Hepatocyte (in vitro differentiated cells): ENCODE results near the gene PRR29. TPM values are rescaled to one million over a fixed set of nuclear protein-coding genes. Genes with fewer than 3 reads are reported as not detected.
A peak's percentile ranks its signal among the peaks of the same experiment; 100 is the strongest.

Source experiments
- DNase-seq: peaks from one replicate; pipeline ENCODE4 v3.0.0-alpha.2; 2016; ENCODE audit warnings: low spot score
- H2AFZ ChIP-seq: fragments of 200-600 bp; sonication (generic); 2 replicates; pipeline ENCODE4 v1.6.0; 2016; ENCODE audit warnings: antibody characterized with exemption, mild to moderate bottlenecking
- H3K27ac ChIP-seq: fragments of 200-600 bp; sonication (generic); 2 replicates; pipeline ENCODE4 v1.5.1; 2016; ENCODE audit warnings: mild to moderate bottlenecking
- H3K27me3 ChIP-seq: fragments of 200-600 bp; sonication (generic); 2 replicates; pipeline ENCODE4 v1.6.1; 2016
- H3K36me3 ChIP-seq: fragments of 200-600 bp; sonication (generic); replicated peaks from 2 replicates; pipeline ENCODE4 v1.5.1; 2016; ENCODE audit warnings: low read depth; ENCODE audit not compliant: insufficient read depth
- H3K4me1 ChIP-seq: fragments of 200-600 bp; sonication (generic); 2 replicates; pipeline ENCODE4 v1.5.1; 2016; ENCODE audit warnings: mild to moderate bottlenecking, moderate library complexity; ENCODE audit not compliant: insufficient read depth
- H3K4me2 ChIP-seq: fragments of 200-600 bp; sonication (generic); 2 replicates; pipeline ENCODE4 v1.6.0; 2016
- H3K4me3 ChIP-seq: fragments of 200-600 bp; sonication (generic); 2 replicates; pipeline ENCODE4 v1.5.1; 2016; ENCODE audit warnings: mild to moderate bottlenecking
- H3K79me2 ChIP-seq: fragments of 200-600 bp; sonication (generic); 2 replicates; pipeline ENCODE4 v1.6.0; 2017; ENCODE audit warnings: mild to moderate bottlenecking
- H3K9me2 ChIP-seq: fragments of 200-600 bp; sonication (generic); replicated peaks from 2 replicates; pipeline ENCODE4 v1.6.0; 2017; ENCODE audit warnings: mild to moderate bottlenecking; ENCODE audit not compliant: insufficient read depth
- H3K9me3 ChIP-seq: fragments of 200-600 bp; sonication (generic); 2 replicates; pipeline ENCODE4 v1.5.1; 2016; ENCODE audit warnings: low read depth, mild to moderate bottlenecking
- H4K20me1 ChIP-seq: fragments of 200-600 bp; sonication (generic); 2 replicates; pipeline ENCODE4 v1.6.0; 2016; ENCODE audit warnings: mild to moderate bottlenecking; ENCODE audit not compliant: insufficient read depth, poor library complexity, severe bottlenecking
- EZH2 ChIP-seq: fragments of 200-600 bp; sonication (generic); IDR thresholded peaks from 2 replicates; pipeline ENCODE4 v1.6.1; 2016; ENCODE audit warnings: antibody characterized with exemption, mild to moderate bottlenecking, borderline replicate concordance
- EZH2phosphoT487 ChIP-seq: fragments of 200-600 bp; sonication (generic); IDR thresholded peaks from one replicate; pipeline ENCODE4 v1.6.1; 2018; ENCODE audit warnings: antibody characterized with exemption, mild to moderate bottlenecking, low read depth, moderate library complexity; ENCODE audit not compliant: unreplicated experiment, severe bottlenecking
- WGBS: methylation state at CpG from one replicate; pipeline ENCODE4 v1.1.6; 2016; ENCODE audit warnings: low lambda C conversion rate; ENCODE audit errors: missing lambda C conversion rate; 5-methylcytosine and 5-hydroxymethylcytosine counted together
- polyA plus RNA-seq: library from polyadenylated mRNA; unstranded; fragments of >200 nt; fragmentation: Nextera tagmentation; extraction: Ambion mirVana; gene quantifications from 2 replicates; pipeline ENCODE4 v1.2.1, GENCODE V29; 2016
- total RNA-seq: library from RNA; depleted of rRNA; stranded (reverse); fragments of >200 nt; gene quantifications from 2 replicates; pipeline ENCODE4 v1.2.3, GENCODE V29; 2014
- TF ChIP-seq, protein P1 (sequence below): fragments of 200-600 bp; sonication (generic); IDR thresholded peaks from 2 replicates; pipeline ENCODE4 v1.5.1; 2016; ENCODE audit warnings: antibody characterized with exemption, mild to moderate bottlenecking; ENCODE audit not compliant: poor library complexity

The PRR29 gene
- total and polyA plus RNA-seq, 2 experiments from 2014 or later, result 0.13 to 1.4 TPM

DNA sequence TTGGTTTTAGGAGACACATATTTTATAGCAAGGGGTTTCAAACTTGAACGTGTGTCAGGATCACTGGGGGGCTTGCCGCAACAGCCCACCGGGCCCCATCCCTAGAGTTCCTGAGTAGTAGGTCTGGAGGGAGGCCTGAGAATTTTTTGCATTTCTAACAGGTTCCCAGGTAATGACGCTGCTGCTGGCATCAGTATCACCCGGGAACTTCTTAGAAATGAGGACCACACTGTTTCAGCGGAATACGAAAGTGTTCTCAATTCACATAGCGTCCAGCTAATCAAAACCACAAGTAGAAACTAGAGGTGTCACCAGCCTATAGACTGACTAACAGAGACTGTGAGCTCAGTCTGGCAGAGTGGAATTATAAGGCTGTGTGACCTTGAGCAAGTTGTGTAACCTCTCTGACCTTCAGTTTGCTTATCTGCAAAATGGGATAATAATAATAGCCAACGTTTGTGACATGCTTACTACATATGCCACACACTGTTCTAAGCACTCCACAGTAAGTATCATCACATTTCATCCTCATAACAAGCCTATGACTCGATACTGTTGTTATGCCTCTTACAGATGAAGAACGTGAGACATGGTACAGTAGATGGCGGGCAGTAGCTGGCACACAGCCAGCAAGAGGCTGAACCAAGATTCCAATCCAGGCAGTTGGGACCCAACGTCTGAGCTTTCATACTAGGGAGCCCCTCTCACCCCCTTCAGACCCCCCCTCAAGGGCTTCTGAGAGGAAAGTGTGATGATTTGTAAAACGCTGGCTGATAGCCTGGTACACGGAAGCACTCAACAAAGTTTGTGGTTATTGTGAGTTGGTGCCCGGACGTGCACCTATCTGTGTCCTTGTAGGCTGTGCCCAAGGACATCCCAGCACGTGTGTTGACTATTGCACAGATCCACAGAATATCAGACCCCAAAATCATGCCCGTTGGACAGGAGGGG lies 26.9 kb downstream of the PRR29 start:
- no peaks in the 10 kb centered on the region for H3K9me3 ChIP-seq
- no peak for DNase-seq
- TF ChIP-seq, protein P1, sequence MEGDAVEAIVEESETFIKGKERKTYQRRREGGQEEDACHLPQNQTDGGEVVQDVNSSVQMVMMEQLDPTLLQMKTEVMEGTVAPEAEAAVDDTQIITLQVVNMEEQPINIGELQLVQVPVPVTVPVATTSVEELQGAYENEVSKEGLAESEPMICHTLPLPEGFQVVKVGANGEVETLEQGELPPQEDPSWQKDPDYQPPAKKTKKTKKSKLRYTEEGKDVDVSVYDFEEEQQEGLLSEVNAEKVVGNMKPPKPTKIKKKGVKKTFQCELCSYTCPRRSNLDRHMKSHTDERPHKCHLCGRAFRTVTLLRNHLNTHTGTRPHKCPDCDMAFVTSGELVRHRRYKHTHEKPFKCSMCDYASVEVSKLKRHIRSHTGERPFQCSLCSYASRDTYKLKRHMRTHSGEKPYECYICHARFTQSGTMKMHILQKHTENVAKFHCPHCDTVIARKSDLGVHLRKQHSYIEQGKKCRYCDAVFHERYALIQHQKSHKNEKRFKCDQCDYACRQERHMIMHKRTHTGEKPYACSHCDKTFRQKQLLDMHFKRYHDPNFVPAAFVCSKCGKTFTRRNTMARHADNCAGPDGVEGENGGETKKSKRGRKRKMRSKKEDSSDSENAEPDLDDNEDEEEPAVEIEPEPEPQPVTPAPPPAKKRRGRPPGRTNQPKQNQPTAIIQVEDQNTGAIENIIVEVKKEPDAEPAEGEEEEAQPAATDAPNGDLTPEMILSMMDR, result no peak
- TF ChIP-seq EZH2 (no peak), EZH2phosphoT487 (no peak)
- H3K36me3 ChIP-seq, result no peaks in the 10 kb centered on the region
- H2AFZ ChIP-seq, result no peak overlapping the region
- peak overlapping the region; percentile 68 for H3K4me2 ChIP-seq
- H4K20me1 ChIP-seq, result no peaks in the 10 kb centered on the region
- no peaks in the 10 kb centered on the region for H3K79me2 ChIP-seq
- H3K27ac ChIP-seq, result peak overlapping the region; percentile 66
- H3K4me3 ChIP-seq, result no peak overlapping the region
- WGBS, result 73% methylated on average over 19 of the region's 19 CpGs
- H3K9me2 ChIP-seq, result no peaks in the 10 kb centered on the region
- no peaks in the 10 kb centered on the region for H3K27me3 ChIP-seq
- no peaks in the 10 kb centered on the region for H3K4me1 ChIP-seq

DNA sequence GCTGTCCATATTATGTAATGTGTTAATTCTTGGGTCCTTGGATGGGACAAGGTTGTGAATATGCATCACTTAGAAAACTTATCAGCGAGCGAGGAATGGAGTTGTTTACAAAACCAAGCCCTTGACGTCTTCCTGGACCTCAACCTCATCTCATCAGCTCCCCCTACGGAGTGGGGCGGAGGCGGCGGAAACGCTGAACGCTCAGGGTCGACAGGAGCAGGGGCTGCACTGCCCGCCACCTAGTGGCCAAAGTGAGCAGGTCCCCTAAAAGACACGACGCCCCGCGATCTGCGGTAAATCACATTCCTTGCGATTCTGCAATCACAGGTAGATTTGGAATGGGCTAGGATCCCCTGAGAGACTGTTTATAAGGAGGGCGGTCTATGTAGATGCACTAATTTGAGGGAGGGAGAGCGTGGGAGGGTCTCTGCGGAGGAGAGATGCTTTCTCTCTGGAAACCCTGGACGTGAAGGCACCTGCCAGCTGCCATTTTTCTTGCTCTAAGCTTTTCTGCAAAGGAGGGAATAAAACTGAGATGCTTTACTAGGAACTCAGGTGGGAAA lies 27.7 kb downstream of the PRR29 start:
- Histone ChIP-seq H3K4me2 (peak overlapping the region; percentile 68), H3K4me1 (no peaks in the 10 kb centered on the region), H3K79me2 (no peaks in the 10 kb centered on the region), H3K9me3 (no peaks in the 10 kb centered on the region), H4K20me1 (no peaks in the 10 kb centered on the region), H3K9me2 (no peaks in the 10 kb centered on the region), H2AFZ (no peak overlapping the region), H3K36me3 (no peaks in the 10 kb centered on the region), H3K4me3 (no peak overlapping the region), H3K27ac (no peak overlapping the region), H3K27me3 (no peaks in the 10 kb centered on the region)
- WGBS, result 9% methylated on average over 21 of the region's 21 CpGs
- DNase-seq, result peak; percentile 88
- no peak for TF ChIP-seq EZH2
- TF ChIP-seq, protein P1, result peak; percentile 88

DNA sequence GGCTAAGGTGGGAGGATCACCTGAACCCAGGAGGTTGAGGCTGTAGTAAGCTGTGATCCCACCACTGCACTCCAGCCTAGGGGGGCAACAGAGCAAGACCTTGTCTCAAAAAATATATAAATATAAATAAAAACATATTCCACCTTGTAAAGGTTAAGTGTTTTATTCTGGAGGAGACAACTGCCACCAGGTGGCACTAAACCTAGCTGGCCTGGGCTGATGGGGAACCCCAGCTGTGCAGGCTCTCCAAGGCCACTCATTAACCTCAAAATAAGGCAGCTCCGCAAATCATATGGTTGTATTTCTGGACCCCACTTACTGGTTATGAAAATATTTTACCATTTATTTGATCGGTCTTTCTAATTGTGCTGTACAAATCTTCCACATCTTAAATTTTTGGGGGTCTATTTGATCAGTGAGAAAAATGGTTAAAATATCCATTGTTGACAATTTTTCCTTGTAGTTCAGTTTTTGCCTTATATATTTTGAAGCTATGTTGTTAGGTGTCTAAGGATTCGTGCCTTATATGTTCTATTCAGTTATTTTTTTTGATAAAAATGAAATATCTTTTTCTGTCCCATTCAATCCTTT lies 30.8 kb downstream of the PRR29 start:
- H3K4me3 ChIP-seq, result no peak overlapping the region
- no peak overlapping the region for H3K4me2 ChIP-seq
- peak; percentile 78 for DNase-seq
- no peaks in the 10 kb centered on the region for H3K9me3 ChIP-seq
- WGBS, result 22% methylated on average over 3 of the region's 3 CpGs
- H3K9me2 ChIP-seq, result no peaks in the 10 kb centered on the region
- no peaks in the 10 kb centered on the region for H3K36me3 ChIP-seq
- H2AFZ ChIP-seq, result no peak overlapping the region
- H3K27ac ChIP-seq, result no peak overlapping the region
- H3K27me3 ChIP-seq, result no peaks in the 10 kb centered on the region
- H4K20me1 ChIP-seq, result no peaks in the 10 kb centered on the region
- H3K4me1 ChIP-seq, result no peaks in the 10 kb centered on the region
- TF ChIP-seq, protein P1, result peak; percentile 87
- TF ChIP-seq EZH2 (no peak), EZH2phosphoT487 (no peak)
- no peaks in the 10 kb centered on the region for H3K79me2 ChIP-seq
